IMR-90 (cell line): ENCODE data around the gene ATRNL1. TPM values are rescaled to one million over a fixed set of nuclear protein-coding genes. Genes with fewer than 3 reads are reported as not detected.

Experiments used
- ATAC-seq: fragments of 200-7000 bp; cut with Tn5 transposase; 2 replicates; pipeline ENCODE4 v1.9.1; 2020; ENCODE audit warnings: low read depth, mild to moderate bottlenecking, moderate library complexity
- BruUV-seq: library from RNA; stranded (reverse); fragments of 400-500 nt; replicated peaks from 2 replicates; lab custom pipeline; 2021; lab: Mats Ljungman, UMichigan
- CTCF ChIA-PET: fragments of 300-600 bp; formaldehyde crosslinking; extraction: SDS; loops from one replicate; lab custom pipeline; 2021; ENCODE audit warnings: antibody characterized with exemption; lab: Yijun Ruan, JAX
- POLR2A ChIA-PET: fragments of 300-600 bp; sonication (Branson Sonifier 250); formaldehyde crosslinking; loops from one replicate; lab custom pipeline; 2022; ENCODE audit warnings: antibody characterized with exemption; ENCODE audit not compliant: unreplicated experiment; lab: Charles Lee
- DNase-seq: peaks from one replicate; pipeline ENCODE4 v3.0.0; 2013
- H2AFZ ChIP-seq: replicated peaks from 2 replicates; pipeline ENCODE3; 2013; ENCODE audit warnings: low read length, mild to moderate bottlenecking; ENCODE audit not compliant: poor library complexity
- H2AK5ac ChIP-seq: 2 replicates; pipeline ENCODE4 v1.6.1; 2013; ENCODE audit warnings: low read depth, low read length, inconsistent platforms
- H2AK9ac ChIP-seq: replicated peaks from 2 replicates; pipeline ENCODE3; 2013; ENCODE audit warnings: mild to moderate bottlenecking, low read depth, low read length, moderate library complexity; ENCODE audit not compliant: poor library complexity
- H2BK120ac ChIP-seq: 2 replicates; pipeline ENCODE4 v1.6.1; 2013; ENCODE audit warnings: low read depth, low read length, inconsistent platforms
- H2BK15ac ChIP-seq: 3 replicates; pipeline ENCODE4 v1.6.1; 2013; ENCODE audit warnings: low read depth, low read length, inconsistent platforms
- H2BK20ac ChIP-seq: 2 replicates; pipeline ENCODE4 v1.6.1; 2013; ENCODE audit warnings: low read depth, mild to moderate bottlenecking, inconsistent platforms, low read length, moderate library complexity
- H2BK5ac ChIP-seq: 2 replicates; pipeline ENCODE4 v1.6.1; 2013; ENCODE audit warnings: mild to moderate bottlenecking, low read depth, low read length, inconsistent platforms; ENCODE audit not compliant: poor library complexity, severe bottlenecking
- H3K14ac ChIP-seq: replicated peaks from 2 replicates; pipeline ENCODE4 v1.6.1; 2013; ENCODE audit warnings: low read depth, low read length, inconsistent platforms
- H3K18ac ChIP-seq: 2 replicates; pipeline ENCODE4 v1.6.1; 2013; ENCODE audit warnings: low read depth, low read length, control low read depth
- H3K23ac ChIP-seq: 2 replicates; pipeline ENCODE4 v1.6.1; 2013; ENCODE audit warnings: low read depth, low read length, inconsistent platforms
- H3K27ac ChIP-seq: 2 replicates; pipeline ENCODE4 v1.5.1; 2013; ENCODE audit warnings: mild to moderate bottlenecking, control low read depth, low read length; ENCODE audit not compliant: insufficient read depth
- H3K27me3 ChIP-seq: 2 replicates; pipeline ENCODE4 v1.6.1; 2013; ENCODE audit warnings: low read length; ENCODE audit not compliant: control insufficient read depth, insufficient read depth
- H3K36me3 ChIP-seq: 2 replicates; pipeline ENCODE4 v1.6.1; 2013; ENCODE audit warnings: low read length, mixed read lengths; ENCODE audit not compliant: control insufficient read depth, insufficient read depth
- H3K4ac ChIP-seq: 2 replicates; pipeline ENCODE4 v1.6.1; 2013; ENCODE audit warnings: low read depth, low read length, inconsistent platforms
- H3K4me1 ChIP-seq: 2 replicates; pipeline ENCODE4 v1.6.1; 2013; ENCODE audit warnings: low read length, mixed read lengths; ENCODE audit not compliant: control insufficient read depth, insufficient read depth
- H3K4me2 ChIP-seq: 2 replicates; pipeline ENCODE4 v1.6.1; 2013; ENCODE audit warnings: low read depth, mild to moderate bottlenecking, control low read depth, low read length, moderate library complexity
- H3K4me3 ChIP-seq: 2 replicates; pipeline ENCODE4 v1.5.1; 2013; ENCODE audit warnings: low read depth, mild to moderate bottlenecking, control low read depth, low read length, moderate library complexity; ENCODE audit not compliant: insufficient read depth
- H3K56ac ChIP-seq: 2 replicates; pipeline ENCODE4 v1.6.1; 2013; ENCODE audit warnings: low read length, inconsistent platforms; ENCODE audit not compliant: insufficient read depth; ENCODE audit errors: extremely low read depth
- H3K79me1 ChIP-seq, 2 experiments: 2 replicates each; pipeline ENCODE4 v1.6.1; 2013; ENCODE audit warnings: low read length in 2 of 2, inconsistent platforms in 1 of 2, low read depth in 1 of 2
- H3K9ac ChIP-seq: 2 replicates; pipeline ENCODE4 v1.6.1; 2013; ENCODE audit warnings: low read depth, low read length, control low read depth
- H3K9me1 ChIP-seq: 2 replicates; pipeline ENCODE4 v1.6.1; 2013; ENCODE audit warnings: low read length, inconsistent platforms; ENCODE audit not compliant: insufficient read depth
- H3K9me3 ChIP-seq: 2 replicates; pipeline ENCODE4 v1.6.1; 2013; ENCODE audit warnings: low read length; ENCODE audit not compliant: control insufficient read depth, insufficient read depth
- H4K20me1 ChIP-seq: 2 replicates; pipeline ENCODE4 v1.6.1; 2013; ENCODE audit warnings: low read length, inconsistent platforms; ENCODE audit not compliant: insufficient read depth
- H4K5ac ChIP-seq: 2 replicates; pipeline ENCODE4 v1.6.1; 2013; ENCODE audit warnings: mild to moderate bottlenecking, low read depth, low read length, control low read depth
- H4K8ac ChIP-seq, 2 experiments: 2 replicates each; pipeline ENCODE4 v1.6.1; 2013; ENCODE audit warnings: low read depth in 2 of 2, low read length in 2 of 2, control low read depth in 1 of 2, inconsistent platforms in 1 of 2
- H4K91ac ChIP-seq: 2 replicates; pipeline ENCODE4 v1.6.1; 2013; ENCODE audit warnings: low read depth, low read length, inconsistent platforms; ENCODE audit not compliant: insufficient read depth
- CHD1 ChIP-seq: IDR thresholded peaks from 2 replicates; pipeline ENCODE4 v1.6.1; 2012; ENCODE audit warnings: low read depth, low read length, improper control_type of control experiment
- RAD21 ChIP-seq: IDR thresholded peaks from 2 replicates; pipeline ENCODE4 v1.6.1; 2012; ENCODE audit warnings: low read length, improper control_type of control experiment
- RCOR1 ChIP-seq: IDR thresholded peaks from 2 replicates; pipeline ENCODE4 v1.6.1; 2012; ENCODE audit warnings: mild to moderate bottlenecking, low read length, improper control_type of control experiment; ENCODE audit not compliant: insufficient replicate concordance
- SMC3 ChIP-seq: fragments of 150-350 bp; IDR thresholded peaks from 2 replicates; pipeline ENCODE4 v1.6.1; 2016; ENCODE audit warnings: low read depth, mild to moderate bottlenecking, antibody characterized with exemption, low read length, moderate library complexity
- WGBS, 2 experiments: methylation state at CpG; one replicate each; pipeline versions ENCODE4 v1.1.5 to v1.1.7; 2013; ENCODE audit warnings: missing lambda C conversion rate in 2 of 2; ENCODE audit not compliant: insufficient read length in 1 of 2; ENCODE audit errors: extremely low coverage in 2 of 2; 5-methylcytosine and 5-hydroxymethylcytosine counted together
- dilution Hi-C: fragments of 300-500 bp; cut with HindIII; formaldehyde crosslinking; loops from one replicate; pipeline ENCODE4 v1.14.3; 2018; ENCODE audit warnings: low sequenced_read_pairs; ENCODE audit not compliant: unreplicated experiment
- in situ Hi-C: fragments of 300-500 bp; cut with MboI; formaldehyde crosslinking; loops from 3 replicates; pipeline ENCODE4 v1.14.3; 2019; ENCODE audit warnings: low sequenced_read_pairs, inconsistent platforms, mixed read lengths
- intact Hi-C: fragments of 100-400 bp; cut with micrococcal nuclease; formaldehyde crosslinking; loops from 2 replicates; pipeline ENCODE4 v1.10.0; 2022
- polyA plus RNA-seq, 3 experiments: library from polyadenylated mRNA; depleted of rRNA; stranded (reverse); fragments of >200 nt; gene quantifications; 2 replicates each; pipeline ENCODE4 v1.2.3, GENCODE V29; 2012; ENCODE audit warnings: low replicate concordance in 1 of 3
- total RNA-seq: library from RNA; depleted of rRNA; stranded (reverse); fragments of >200 nt; gene quantifications from 2 replicates; pipeline ENCODE4 v1.2.3, GENCODE V29; 2012
- TF ChIP-seq, protein P1 (sequence below): conservative IDR thresholded peaks from 2 replicates; pipeline ENCODE4 v1.5.1; 2012; ENCODE audit warnings: mild to moderate bottlenecking, low read depth, low read length, improper control_type of control experiment

Gene ATRNL1
- total and polyA plus RNA-seq, 2 of the 4 experiments (the other 2 are of a cell fraction): 0.18 to 0.19 TPM

DNA sequence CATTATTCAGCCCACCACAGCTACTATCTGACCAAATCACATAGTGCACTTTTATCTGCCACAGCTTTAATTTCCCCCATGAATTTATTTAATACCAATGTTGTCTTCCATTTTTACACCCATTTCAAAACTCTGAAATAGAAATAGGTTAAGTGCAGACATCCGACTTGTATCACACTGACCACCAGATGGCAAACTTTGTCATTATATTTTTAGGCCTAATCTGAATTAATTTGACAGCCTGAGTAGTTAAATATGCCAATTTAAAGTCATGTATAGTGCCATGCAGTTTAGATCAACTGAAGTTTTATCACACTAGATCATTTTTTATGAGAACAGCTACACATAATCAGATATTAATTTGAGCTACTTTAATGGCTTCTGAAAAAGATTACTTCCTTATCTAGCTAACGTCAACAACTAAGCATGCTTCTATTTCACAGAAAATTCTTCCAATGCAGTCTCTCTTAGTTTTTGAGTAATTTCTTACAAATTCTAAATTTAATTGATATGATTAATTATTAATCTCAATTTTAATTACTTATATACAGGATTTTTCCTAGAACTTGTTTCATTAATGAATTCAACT is 613.4 kb downstream of the ATRNL1 start:
- ChIA-PET POLR2A (no interaction called here), CTCF (interaction anchor here (0.6 to 1.8 kb wide), 13 partner anchors 10 to 680 kb away, joined by 3 to 17 read pairs (median 4); no protein-coding TSS in a partner anchor)
- H2BK15ac ChIP-seq: no peak overlapping the region
- ATAC-seq (peak; percentile 77), DNase-seq (peak; percentile 30)
- H3K4me1 ChIP-seq: no peaks in the 10 kb centered on the region
- no peak overlapping the region for H3K14ac ChIP-seq
- H3K9me1 ChIP-seq: no peaks in the 10 kb centered on the region
- no peak overlapping the region for H2BK5ac ChIP-seq
- H3K36me3 ChIP-seq: no peaks in the 10 kb centered on the region
- TF ChIP-seq RAD21 (peak; percentile 54), RCOR1 (no peak), CHD1 (no peak), SMC3 (peak; percentile 79)
- TF ChIP-seq, protein P1, sequence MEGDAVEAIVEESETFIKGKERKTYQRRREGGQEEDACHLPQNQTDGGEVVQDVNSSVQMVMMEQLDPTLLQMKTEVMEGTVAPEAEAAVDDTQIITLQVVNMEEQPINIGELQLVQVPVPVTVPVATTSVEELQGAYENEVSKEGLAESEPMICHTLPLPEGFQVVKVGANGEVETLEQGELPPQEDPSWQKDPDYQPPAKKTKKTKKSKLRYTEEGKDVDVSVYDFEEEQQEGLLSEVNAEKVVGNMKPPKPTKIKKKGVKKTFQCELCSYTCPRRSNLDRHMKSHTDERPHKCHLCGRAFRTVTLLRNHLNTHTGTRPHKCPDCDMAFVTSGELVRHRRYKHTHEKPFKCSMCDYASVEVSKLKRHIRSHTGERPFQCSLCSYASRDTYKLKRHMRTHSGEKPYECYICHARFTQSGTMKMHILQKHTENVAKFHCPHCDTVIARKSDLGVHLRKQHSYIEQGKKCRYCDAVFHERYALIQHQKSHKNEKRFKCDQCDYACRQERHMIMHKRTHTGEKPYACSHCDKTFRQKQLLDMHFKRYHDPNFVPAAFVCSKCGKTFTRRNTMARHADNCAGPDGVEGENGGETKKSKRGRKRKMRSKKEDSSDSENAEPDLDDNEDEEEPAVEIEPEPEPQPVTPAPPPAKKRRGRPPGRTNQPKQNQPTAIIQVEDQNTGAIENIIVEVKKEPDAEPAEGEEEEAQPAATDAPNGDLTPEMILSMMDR: peak; percentile 64
- no peaks in the 10 kb centered on the region for H3K27me3 ChIP-seq
- no peaks in the 10 kb centered on the region for H3K79me1 ChIP-seq
- intact Hi-C loops (loop anchor here (1.0 to 5.0 kb wide), 3 partner anchors 91 to 680 kb away; no protein-coding TSS in a partner anchor), dilution Hi-C loops (no loop called here), in situ Hi-C loops (loop anchor here (5.0 kb wide), 1 partner anchor 581 kb away; no protein-coding TSS in a partner anchor)
- no peak overlapping the region for H3K4me2 ChIP-seq
- no peak overlapping the region for H3K56ac ChIP-seq
- H2AK5ac ChIP-seq: no peak overlapping the region
- no peaks in the 10 kb centered on the region for H3K9me3 ChIP-seq
- no peak overlapping the region for H4K91ac ChIP-seq
- H2BK20ac ChIP-seq: no peak overlapping the region
- no peak overlapping the region for H2AK9ac ChIP-seq
- H3K4ac ChIP-seq: no peak overlapping the region
- H4K8ac ChIP-seq: no peak overlapping the region
- no peak overlapping the region for H2BK120ac ChIP-seq
- H4K20me1 ChIP-seq: no peaks in the 10 kb centered on the region
- no peak overlapping the region for H4K5ac ChIP-seq
- WGBS, 2 experiments: no CpG with 5 or more reads among the region's 2 CpGs
- H3K9ac ChIP-seq: no peak overlapping the region
- H3K18ac ChIP-seq: no peak overlapping the region
- no peak overlapping the region for H3K23ac ChIP-seq
- no peak overlapping the region for H3K4me3 ChIP-seq
- H3K27ac ChIP-seq: no peak overlapping the region
- no TSS peak for BruUV-seq
- H2AFZ ChIP-seq: no peak overlapping the region
